VCaP (cell line): ENCODE measurements around the gene PPP1R1B.

Source experiments
- H3K27ac ChIP-seq: fragments of 450-650 bp; 2 replicates; pipeline ENCODE4 v1.5.1; 2017
- CTCF ChIP-seq: fragments of 450-650 bp; conservative IDR thresholded peaks from 2 replicates; pipeline ENCODE4 v1.5.1; 2017; ENCODE audit warnings: mild to moderate bottlenecking, moderate library complexity

The PPP1R1B gene

DNA sequence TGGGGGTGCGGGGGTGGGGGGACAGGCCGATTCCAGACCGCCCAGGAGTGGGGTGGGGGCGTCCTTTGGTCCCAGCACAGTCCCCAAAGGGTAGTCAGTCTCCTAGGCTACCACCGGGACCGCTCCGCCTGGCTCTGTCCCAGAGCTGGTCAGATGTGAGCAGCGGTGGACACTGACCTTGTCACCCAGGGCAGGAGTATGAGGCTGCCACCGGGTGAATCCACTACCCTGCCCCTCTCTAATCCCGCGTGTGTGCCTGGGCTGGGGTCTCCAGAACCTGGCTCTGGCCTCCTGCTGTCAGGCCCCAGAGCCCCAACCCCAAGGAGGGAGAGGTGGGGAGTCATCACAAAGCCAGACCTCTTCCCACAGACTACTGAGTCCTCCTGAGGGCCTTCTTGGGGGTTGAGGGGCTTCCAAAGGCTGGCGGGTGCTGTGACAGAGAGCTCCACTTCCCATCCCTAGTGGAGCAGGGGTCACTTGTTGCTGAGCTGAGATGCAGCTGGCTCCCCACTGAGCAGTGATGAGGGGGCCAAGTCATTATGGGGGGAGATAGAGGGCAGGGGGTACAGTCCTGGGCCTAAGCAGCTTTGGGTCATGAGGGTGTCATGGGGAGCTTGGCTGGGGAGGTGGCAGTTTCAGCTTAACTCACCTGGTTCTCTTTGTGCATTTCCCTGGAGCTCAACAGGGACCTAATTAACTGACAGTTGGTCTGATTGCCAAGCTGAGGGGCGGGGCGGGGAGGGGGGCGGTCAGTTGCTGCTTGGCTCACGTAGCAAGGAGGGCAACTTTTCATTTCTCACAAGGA, 1.2 kb downstream of the PPP1R1B start:
- no peak overlapping the region for H3K27ac ChIP-seq
- TF ChIP-seq CTCF, result no peak

DNA sequence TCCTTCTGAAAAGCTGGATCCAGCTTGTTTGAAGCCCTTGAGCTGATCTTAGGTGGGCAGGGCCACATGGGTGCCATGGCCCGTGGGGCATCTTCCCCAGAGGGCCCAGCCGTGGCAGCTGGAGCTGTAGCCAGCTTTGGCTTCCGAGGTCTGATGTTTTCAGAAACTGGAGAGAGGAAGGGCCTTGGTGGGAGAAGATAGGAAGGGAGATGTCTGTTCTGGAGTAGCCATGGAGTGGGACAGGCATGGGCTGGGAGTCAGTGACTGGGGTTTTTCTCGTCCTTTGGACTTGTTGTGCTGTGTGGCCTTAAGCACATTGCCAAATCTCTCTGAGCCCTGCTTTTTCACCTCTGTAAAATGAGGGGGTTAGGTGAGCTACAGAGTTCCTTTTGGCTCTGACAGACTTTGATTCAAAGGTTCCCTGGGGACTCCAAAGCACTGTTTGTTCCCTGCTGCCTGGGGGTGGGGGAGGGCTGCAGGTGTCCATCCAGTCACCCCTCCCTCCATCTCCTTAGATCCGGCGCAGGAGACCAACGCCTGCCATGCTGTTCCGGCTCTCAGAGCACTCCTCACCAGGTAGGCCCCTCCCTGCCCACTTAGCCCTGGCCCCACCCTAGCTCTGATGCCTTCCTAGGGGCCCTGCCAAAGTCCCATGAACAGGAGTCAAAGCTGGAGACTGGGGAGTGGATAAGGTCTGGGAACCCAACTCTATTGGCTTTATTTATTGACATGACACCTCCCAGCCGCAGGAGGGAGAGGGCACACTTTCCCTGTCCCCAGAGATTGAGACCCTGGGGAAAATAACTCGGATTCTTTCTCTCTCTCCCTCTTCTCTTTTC, 2.1 kb downstream of the PPP1R1B start:
- no peak overlapping the region for H3K27ac ChIP-seq

GRCh38 chr17:39629494-39629880, 2.7 kb downstream of the PPP1R1B start:
- H3K27ac ChIP-seq, result no peak overlapping the region
- TF ChIP-seq CTCF, result no peak

More for the DNA sequence above, 2.1 kb downstream of the PPP1R1B start:
- no peak for TF ChIP-seq CTCF

DNA sequence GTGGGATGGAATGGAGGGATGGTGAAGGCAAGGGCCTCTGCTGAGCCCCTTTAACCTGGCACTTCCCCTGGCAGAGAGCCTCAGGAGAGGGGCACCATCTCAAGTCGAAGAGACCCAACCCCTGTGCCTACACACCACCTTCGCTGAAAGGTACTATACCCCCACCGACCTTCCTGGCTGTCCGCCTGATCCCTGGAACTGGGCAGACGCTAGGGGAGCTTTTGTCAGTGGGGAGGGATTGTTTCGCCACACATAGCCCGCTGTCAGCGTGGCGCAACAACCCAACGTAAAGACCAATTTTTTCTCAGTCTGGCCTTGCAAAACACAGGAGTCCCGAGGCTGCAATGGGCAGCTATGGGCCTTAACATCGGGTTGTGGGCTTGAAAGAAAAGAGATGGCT, 3.1 kb downstream of the PPP1R1B start:
- no peak overlapping the region for H3K27ac ChIP-seq
- TF ChIP-seq CTCF, result no peak

- H3K27ac ChIP-seq, result peak overlapping the region; percentile 41
- TF ChIP-seq CTCF, result no peak
Observed at GRCh38 chr17:39631403-39631802, 4.7 kb downstream of the PPP1R1B start.

GRCh38 chr17:39632153-39632941, 5.6 kb downstream of the PPP1R1B start:
- peak overlapping the region; percentile 41; the same call in 1 of the 2 replicates for H3K27ac ChIP-seq
- no peak for TF ChIP-seq CTCF
